LHCN-M2 (cell line): ENCODE results near the gene INPP5E. TPM values are rescaled to one million over a fixed set of nuclear protein-coding genes. Genes with fewer than 3 reads are reported as not detected.

Experiments used
- DNase-seq: peaks from one replicate; pipeline ENCODE4 v3.0.0-alpha.2; 2012; ENCODE audit warnings: low read depth
- total RNA-seq: library from RNA; depleted of rRNA; stranded (reverse); fragments of >200 nt; gene quantifications from 2 replicates; pipeline ENCODE4 v1.2.3, GENCODE V29; 2014

The INPP5E gene
- total RNA-seq, 1 experiment from 2014 or later = 14.2 TPM

DNA sequence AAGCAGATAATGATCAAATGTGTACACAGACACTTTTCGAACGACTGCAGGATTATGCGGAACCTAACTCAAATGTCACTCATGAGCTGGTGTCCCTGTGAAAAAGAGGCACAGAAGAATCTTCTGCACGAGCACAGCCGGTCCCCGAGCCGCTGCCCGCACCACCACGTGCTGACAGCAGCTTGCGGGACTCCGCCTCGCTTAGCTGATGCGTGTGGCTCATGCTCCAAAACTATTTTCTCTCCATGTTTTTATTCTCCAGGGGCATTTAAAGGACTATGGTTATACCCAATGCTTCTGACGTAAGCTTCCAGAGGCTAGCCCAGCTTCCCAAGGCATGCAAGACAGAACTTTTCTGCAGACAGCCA lies 33.7 kb upstream of the INPP5E start:
- no peak for DNase-seq

DNA sequence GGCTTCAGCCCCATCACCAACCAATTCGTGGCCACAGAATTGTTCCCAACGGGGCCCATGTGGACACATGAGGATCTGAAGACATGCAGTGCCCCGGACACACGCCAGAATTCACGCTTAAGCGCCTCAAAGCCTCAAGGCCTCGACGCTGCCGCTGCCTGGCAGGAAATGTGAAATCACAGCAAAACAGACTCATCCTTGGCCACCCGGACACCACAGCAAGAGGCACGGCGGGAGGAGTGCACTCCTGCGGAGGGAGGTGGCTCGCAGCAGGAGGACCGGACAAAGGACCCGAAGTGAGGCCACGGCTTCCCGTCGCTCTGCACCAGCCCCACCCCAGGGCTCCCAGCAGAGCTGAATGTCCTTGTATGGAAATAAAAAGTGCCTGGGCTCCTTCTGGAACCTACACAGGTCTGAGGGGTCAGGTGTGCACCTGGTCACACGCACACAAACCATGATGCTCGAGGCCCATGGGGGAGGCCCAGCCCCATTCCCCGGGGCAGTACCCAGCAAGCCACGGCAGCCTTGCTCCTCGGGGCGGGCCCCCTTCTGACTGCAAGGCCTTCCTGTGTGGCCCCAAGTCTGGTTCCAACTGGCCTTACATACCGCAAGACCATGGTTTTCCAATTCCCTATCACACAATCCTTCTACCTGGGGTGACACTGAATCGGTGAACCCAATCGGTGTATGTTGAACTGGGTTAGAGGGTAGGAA lies 33.2 kb upstream of the INPP5E start:
- DNase-seq = no peak

DNA sequence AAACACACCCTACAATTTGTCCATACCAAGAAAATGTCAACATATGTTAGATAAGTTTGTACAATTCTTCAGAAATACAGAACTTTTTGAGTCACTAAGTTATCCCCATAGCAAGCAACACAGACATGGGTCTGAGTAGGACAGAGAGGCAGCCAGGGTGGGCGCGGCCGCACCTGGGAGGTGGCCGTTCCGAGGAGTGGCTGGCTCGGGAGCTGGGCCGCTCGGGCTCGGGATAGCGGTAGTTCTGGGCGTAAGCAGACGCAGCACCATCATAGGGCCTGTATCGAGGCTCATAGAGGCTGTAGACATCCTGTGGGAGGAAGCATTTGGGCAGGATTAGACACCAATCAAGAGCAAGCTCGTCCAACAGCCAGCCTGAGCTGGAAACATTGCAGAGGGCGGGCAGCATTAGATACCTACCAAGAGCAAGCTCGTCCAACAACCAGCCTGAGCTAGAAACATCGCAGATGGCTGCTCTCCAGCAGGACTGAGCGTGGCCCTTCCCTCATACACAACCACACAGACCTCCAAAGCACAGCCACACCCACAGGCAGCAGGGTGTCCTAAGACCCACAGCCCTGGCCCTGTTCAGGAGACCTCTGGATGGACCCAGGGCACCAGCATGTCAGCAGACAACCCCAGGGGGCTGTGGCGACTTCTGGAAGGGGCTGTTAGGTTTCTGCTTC lies 32.3 kb upstream of the INPP5E start:
- no peak for DNase-seq

DNA sequence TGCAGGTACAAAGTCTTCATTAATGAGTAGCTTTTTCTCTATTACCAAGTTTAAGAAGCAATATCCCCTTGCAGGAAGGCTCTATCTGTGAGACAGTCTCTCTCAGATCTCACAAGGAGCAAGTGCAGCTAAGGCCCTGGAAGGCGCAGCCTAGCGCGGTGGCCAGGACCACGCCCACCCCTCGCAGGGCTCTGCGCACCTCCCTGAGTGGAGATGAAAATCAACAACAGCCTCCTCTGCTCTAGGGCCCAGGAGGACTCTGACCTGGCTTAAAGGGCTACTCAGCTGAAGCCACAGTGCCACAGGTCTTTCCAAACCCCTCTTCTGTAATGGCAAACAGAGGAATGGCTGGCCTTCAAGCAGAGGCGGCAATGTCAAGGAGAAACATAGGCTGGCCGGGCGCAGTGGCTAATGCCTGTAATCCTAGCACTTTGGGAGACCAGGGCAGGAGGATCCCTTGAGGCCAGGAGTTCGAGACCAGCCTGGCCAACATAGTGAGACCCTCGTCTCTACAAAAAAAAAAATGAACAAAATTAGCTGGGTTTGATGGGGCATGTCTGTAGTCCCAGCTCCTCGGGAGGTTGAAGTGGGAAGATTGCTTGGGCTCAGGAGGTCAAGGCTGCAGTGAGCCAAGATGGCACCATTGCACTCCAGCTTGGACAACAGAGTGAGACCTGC lies 31.3 kb upstream of the INPP5E start:
- DNase-seq = no peak

DNA sequence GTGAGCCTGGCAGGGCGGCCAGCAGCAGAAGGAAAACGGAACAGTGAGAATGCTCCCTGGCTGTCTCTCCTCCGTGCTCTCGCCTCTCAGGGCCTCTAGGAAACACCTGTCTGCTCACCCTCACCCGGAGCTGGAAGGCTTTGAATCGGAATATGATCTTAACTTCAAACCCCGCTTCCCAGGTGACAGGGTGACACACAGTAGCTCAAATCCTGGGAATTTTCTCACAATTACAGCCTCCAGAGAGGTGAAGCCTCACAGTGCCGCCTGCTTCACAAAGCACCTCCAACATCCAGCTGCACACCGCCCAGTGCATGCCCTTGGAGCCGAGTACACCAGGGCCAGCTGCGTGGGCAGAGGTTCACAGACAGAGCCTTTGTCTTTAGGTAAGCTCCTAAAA lies 30.7 kb upstream of the INPP5E start:
- DNase-seq = no peak

DNA sequence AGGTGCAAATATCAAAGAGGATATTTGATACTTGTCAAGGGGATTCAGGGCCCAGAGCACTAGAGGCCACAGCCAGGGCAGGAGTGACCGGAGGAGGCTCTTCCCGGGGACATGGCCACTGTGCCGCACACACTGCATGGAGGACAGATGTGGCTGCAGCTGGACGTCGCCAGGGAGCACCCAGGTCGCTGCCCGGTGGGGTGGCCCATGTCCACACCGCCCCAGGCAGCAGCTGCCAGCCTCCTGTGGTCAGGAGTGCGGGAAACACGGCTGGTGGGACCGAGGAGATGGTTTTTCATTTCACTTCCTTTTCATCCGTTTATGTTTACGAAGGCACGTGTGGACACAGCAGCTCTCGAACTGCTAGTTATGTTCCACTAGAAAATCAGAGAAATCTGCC lies 28.1 kb upstream of the INPP5E start:
- no peak for DNase-seq

DNA sequence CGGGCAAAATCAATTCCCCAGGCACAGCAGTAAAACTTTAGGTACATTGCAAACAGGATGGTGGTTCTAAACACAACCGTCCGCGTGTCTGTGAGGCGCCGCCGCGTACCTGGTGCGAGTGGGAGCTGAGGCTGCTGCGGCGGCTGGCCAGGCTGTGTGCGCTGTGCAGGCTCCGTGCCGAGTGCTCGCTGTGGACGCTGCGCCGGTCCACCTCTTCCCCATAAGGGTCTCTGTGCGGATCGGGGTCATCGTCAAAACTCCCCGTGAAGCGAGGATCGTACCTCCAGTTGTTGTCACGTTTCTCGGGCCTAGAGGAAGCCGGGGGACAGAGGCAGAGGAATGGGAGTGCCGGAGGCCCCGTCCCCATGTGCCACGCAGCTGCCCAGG lies 26.5 kb upstream of the INPP5E start:
- no peak for DNase-seq

DNA sequence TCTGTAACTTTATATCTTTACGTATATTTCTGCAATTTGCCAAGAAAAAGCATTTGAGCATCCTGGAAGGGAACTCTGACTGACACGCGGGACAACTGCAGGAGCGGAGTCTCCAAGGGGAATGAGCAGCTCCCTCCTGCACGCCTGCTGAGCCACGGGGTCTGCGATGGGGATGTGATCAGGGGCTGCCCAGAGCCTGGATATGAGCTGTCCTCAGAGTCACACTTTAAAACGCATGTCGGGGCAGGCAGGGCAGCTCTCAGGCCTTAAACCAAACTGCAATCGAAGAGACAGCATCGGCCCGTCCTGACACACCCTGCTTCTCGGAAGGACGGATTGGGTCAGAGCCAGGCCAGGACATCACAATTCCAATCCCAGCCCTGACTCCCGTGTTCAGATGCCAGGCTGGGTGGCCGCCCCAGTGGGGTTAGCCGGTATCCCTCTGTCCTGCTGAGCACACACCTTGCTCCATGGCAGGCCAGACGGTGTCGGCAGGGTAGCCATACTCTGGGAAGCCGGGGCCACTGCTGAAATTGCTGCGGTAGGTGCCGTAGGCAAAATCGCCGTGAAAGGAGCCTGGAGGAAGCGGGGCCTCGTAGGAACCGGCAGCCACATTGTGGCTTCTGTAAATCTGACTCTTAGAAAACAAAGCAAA lies 26.0 kb upstream of the INPP5E start:
- no peak for DNase-seq

DNA sequence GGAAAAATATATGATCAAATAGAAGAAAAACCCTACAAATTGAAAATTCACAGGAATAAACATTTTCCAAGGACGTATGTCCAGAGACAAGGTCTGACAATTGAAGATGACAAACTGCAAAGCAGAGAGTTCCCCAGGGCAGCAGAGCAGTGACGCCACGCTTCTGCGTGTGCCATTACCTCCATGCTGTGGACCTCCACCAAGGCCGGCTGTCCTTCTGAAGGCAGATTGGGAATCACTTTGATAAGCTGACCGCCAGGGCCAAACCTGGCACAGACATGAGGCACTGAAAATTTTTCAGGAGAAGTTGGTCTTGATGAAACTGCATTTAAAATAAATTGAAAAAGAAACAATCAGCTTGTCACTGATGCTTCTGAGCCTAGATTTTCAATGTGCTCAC lies 24.6 kb upstream of the INPP5E start:
- DNase-seq = no peak

DNA sequence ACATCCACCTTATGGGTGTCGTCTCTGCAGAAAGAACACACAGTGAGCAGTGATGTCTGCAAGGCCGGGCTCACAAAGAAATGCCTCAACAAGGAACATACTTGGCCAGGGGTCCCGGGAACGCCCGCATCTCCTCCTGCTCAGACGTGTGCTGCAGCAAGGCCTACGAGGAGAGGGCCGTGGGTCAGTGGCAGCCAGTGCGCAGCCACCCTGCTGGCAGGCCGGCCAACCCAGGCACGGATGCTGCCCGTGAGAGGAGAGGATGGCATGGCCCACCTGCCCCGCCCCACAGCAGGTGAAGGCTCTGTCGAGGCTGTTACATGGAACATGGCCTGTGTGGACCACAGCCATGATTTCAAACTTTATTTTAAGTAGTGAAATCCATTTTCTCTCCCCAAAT lies 23.9 kb upstream of the INPP5E start:
- no peak for DNase-seq

DNA sequence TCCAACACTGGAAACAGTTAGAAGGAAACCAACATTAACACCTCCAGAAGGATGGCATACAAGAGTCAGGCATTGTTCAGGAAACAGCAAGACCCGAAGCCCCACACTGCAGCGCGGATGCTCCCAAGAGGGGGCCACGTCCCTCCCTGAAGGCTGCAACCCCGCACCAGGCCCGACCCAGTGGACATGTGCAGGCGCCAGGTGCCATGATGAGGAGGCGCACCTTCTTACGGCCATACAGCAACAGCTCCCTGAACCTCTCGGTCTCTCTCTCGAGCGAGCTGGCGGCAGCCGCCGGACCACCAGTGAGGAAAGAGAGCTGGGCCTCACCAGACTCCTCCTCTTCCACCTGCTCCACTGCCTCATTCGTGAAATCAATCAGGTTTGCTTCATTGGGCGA lies 23.0 kb upstream of the INPP5E start:
- no peak for DNase-seq

DNA sequence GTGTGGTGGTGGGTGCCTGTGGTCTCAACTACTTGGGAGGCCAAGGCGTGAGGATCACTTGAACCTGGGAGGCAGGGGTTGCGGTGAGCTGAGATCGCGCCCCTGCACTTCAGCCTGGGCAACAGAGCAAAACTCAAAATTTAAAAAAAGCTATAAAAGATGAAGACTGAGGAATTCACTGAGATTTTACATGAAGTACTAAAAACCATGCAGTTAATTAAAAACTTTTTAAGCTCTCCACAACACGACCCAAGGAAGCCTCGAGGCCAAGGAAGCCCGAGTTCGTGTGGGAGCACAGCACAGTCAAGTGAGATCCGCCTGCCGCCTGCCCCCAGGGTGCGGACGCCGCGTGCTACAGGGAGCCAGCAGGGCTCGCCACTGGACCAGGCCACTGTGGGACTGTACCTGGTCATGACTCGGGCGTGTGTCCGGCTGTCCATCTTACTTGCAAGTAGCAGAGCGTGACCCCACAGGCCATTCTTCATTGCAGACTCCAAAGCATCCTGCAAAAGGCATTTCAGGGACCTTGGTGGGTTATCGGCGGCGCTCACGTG lies 21.2 kb upstream of the INPP5E start:
- no peak for DNase-seq

DNA sequence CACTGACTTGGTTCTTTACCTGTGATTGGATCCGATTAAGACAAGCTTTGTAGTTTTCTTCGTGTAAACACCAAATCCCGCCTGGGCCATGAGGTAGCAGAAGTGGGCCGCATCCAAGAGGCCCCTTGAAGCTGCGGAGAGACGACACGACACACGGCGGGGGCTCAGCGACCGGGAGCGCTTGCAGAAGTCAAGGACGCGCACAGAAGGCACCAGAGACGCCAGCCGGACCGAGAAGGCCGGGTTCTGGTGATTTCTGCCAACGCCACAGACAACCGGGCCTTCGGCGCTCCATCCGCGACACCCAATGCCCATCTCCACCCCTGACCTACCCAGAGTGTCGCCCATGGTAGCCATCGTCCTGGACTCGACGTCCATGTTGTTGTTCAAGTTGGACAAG lies 19.8 kb upstream of the INPP5E start:
- DNase-seq = no peak

DNA sequence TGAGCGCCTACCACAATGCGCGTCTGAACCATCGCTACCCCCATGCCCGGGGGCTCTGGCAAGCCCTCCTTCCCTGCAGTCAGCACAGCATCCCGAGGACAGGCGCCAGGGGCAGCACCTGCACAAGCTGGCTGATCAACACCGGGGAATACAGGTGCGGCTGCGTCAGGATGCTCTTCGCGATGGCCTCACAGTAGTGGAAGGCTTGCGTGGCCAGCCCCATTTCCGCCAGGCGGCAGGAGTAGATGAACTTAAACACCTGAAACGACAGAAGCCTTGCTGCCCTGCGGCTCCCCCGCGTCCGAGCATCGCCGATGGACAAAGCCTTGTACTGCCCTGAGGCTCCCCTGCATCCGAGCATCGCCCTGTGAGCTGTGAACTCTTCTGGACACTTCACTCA lies 17.7 kb upstream of the INPP5E start:
- DNase-seq = no peak

DNA sequence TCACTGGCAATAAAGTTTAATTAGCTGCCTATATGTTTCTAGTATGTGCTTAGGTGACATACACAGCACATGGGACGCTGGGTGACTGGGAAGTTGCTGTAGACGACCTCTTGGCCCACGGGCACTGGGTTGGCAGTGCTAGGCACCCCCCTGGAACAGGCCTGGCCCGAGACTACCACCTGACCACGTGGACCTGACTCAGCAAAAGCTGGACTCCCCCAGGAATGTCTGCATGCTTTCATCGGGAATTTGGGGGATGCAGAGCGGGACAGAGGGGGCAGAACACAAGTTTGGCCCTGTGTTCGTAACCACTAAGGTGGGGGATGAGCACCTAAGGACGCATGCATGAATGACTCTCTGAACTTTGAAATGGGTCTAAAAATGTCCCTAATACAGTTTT lies 16.6 kb upstream of the INPP5E start:
- no peak for DNase-seq

DNA sequence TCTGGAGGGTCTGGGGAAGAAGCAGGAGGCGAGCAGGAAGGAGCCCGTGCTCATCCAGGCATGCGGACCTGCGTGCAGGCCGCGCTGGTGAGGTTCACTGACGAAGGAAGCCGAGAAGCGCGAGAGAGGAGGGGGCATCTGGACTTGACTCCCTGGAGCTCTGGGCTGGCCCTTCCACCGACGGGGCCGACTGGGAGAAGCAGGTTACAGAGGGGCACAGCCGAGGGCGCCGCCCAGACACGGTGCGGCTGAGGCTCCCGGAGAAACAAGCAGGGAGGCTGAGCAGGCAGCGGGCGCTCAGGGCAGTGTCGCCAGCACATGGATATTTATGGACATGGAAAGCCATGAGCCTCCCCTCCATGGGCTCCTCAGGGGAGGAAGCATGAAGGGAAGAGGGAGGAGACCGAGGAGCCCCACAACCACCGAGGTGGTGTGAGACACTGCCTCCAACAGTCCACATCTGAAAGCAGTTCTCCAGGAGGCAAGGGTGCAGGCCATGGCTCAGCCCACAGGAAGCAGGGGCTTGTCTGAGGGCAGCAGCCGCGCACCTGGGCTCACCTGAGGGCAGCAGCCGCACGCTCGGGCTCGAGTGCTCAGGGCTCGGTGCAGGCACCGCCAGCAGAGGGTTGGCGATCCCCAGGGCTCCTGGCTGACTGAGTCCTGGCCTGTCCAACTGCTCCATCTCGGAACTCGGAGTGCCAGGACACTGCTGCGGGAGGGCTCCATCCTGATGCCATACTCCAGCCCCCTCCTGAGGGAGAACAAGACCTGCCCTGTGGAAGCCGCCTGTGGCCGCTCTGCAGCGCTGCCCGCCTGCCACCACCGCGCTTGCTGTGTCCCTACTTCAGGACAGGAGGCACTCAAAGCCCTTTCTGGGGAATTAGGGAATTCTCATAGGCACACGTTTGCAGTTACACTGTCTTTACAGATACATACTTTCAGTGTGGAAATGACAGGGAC lies 15.7 kb upstream of the INPP5E start:
- no peak for DNase-seq

DNA sequence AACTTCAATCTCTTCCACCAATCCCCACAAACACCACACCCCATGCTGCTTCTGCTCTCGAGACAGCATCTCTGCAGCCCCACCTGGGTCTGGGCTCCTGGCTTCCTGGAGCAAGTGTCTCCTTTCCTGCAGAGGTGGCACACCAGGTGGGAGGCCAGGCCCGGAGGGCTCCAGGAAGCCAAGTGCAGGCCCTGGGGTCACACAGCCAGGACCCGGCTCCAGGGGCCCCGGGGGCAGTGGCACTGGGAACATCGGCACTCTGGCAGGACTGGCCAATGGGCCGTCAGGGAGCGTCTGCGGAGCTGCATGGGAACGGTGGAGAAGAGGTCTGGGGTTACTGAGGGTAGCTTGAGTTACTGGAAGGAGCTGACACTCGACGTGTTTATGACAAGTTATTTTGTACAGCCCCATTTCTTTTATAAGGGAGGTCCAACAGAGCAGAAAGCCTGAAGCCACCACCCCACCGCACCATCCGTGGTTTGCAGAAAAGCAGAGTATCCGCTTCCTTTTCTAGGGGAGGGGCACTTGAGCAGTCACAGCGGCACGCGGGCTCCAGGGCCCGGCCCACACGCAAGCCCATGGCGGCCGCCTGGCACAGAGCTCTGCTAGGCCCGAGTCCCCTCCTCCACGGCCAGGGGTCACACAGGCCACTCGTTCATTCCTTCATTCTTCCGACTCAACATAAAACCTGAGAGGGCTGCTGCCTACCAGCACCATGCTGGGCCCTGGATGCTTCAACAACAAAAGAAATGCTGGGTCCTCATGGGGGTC lies 14.6 kb upstream of the INPP5E start:
- DNase-seq = no peak

DNA sequence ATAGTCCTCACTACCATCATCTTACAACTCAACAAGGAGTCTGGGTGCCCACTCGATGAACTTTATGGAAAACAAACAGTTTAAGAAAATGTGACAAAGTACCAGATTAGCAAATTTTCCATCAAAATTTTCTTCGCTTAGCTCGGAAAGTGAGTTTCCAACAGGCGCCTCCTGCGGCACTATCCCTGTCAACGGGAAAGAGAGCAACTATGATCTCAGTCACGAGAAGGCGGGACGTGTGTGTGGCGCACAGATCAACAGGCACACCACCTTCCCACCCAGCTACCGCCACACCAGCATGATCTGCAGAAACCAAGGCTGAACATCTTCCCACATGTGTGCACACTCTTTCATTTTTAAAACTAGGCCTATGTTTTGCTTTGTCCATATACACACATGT lies 13.7 kb upstream of the INPP5E start:
- no peak for DNase-seq

DNA sequence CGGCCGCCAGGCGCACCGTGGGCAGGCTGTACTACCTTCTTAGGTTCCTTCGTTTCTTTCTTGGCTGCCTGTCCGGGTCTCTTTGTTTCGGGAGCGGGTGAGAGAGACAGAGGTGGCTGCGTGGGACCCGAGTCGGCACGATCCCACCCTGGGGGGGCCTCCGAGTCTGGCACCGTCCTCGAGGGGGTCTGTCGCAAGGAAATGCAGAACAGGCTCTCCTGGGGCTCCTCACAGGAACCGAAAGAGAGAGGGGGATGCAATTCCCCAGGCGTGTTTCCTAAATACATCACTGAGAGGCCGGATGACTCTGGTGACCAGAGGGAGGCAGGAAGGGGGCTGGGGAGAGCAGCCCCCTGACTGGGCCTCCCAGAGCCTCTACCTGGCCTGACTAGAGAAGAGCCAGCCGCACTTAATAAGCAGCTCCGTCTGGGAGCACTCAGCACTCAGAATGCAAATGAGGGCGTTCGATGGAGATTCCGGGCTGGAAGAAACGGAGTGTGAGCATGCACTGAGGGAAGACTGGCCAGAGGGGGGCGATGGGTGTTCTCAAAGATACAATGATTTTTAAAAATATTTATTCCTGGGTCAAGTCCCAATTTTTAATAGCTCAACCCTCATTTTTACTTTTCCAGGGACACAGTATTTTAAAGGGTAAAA lies 11.7 kb upstream of the INPP5E start:
- no peak for DNase-seq

DNA sequence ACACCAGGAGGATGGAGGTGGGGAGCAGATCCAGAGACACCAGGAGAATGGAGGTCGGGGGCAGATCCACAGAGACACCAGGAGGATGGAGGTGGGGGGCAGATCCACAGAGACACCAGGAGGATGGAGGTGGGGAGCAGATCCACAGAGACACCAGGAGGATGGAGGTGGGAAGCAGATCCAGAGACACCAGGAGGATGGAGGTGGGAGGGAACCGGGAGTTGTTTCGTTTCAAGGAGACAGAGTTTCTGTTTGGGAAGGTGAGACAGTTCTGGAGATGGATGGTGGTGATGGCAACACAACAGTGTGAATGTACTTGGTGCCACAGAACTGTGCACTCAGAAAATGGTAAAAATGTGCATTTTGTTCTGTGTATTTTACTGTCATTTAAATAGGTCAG lies 9.0 kb upstream of the INPP5E start:
- DNase-seq = no peak
